ENCODE data around the gene LRRC74B. TPM values are rescaled to one million over a fixed set of nuclear protein-coding genes. Genes with fewer than 3 reads are reported as not detected.
"Not testable (repeated sequence)": the region's sequence is repeated elsewhere in the genome, so short reads cannot be mapped to it uniquely, and the experiment has no call there.

Gene LRRC74B
- total and polyA plus RNA-seq, 2 experiments from 2014 or later: not detected

DNA sequence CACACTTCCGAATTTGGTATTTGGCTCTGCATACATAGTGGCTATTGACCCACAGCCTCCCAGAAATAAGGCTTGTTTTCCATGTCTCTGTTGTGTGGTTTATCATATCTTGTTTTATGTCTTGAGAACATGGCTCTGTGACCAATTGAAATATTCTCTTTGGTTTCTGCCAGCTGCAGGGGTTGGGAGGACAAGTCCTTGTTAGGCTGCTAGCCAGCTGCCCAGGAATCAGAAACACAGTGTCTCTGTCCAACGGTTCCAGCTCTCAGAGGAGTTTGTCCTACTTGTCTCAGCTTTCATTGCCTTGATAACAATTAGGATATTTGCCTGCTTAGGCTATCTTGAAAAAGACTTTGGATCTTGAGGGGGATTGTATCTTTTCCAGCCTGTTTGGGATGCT lies 7.3 kb upstream of the LRRC74B start (continued):
- TF ChIP-seq, protein P1, sequence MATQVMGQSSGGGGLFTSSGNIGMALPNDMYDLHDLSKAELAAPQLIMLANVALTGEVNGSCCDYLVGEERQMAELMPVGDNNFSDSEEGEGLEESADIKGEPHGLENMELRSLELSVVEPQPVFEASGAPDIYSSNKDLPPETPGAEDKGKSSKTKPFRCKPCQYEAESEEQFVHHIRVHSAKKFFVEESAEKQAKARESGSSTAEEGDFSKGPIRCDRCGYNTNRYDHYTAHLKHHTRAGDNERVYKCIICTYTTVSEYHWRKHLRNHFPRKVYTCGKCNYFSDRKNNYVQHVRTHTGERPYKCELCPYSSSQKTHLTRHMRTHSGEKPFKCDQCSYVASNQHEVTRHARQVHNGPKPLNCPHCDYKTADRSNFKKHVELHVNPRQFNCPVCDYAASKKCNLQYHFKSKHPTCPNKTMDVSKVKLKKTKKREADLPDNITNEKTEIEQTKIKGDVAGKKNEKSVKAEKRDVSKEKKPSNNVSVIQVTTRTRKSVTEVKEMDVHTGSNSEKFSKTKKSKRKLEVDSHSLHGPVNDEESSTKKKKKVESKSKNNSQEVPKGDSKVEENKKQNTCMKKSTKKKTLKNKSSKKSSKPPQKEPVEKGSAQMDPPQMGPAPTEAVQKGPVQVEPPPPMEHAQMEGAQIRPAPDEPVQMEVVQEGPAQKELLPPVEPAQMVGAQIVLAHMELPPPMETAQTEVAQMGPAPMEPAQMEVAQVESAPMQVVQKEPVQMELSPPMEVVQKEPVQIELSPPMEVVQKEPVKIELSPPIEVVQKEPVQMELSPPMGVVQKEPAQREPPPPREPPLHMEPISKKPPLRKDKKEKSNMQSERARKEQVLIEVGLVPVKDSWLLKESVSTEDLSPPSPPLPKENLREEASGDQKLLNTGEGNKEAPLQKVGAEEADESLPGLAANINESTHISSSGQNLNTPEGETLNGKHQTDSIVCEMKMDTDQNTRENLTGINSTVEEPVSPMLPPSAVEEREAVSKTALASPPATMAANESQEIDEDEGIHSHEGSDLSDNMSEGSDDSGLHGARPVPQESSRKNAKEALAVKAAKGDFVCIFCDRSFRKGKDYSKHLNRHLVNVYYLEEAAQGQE (IDR thresholded peaks at IDR 0.05; ENCODE audit: unreplicated experiment): no peak
- TF ChIP-seq NANOG (IDR thresholded peaks at IDR 0.05; ENCODE audit: borderline replicate concordance): no peak
- TF ChIP-seq, protein P2, sequence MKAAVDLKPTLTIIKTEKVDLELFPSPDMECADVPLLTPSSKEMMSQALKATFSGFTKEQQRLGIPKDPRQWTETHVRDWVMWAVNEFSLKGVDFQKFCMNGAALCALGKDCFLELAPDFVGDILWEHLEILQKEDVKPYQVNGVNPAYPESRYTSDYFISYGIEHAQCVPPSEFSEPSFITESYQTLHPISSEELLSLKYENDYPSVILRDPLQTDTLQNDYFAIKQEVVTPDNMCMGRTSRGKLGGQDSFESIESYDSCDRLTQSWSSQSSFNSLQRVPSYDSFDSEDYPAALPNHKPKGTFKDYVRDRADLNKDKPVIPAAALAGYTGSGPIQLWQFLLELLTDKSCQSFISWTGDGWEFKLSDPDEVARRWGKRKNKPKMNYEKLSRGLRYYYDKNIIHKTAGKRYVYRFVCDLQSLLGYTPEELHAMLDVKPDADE (IDR thresholded peaks at IDR 0.05): no peak

DNA sequence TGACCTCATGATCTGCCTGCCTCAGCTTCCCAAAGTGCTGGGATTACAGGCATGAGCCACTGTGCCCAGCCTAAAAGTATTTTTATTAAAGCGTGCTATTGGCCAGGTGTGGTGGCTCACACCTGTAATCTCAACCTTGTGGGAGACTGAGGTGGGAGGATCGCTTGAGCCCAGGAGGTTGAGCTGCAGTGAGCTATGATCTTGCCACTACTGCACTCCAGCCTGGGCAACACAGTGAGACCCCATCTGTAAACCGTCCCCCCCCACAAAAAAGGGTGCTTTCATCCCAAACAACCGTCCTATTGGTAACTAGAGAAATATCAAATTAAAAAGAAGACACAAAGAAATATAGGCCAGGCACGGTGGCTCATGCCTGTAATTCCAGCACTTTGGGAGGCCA lies 6.6 kb upstream of the LRRC74B start:
- not testable (repeated sequence) for H3K27ac ChIP-seq (ENCODE audit: low read depth); ATAC-seq; H3K4me2 ChIP-seq; H3K4me1 Mint-ChIP-seq; H2AFZ ChIP-seq; H3K79me2 ChIP-seq (replicated peaks; ENCODE audit: insufficient read depth); H3K27me3 Mint-ChIP-seq (ENCODE audit: insufficient read depth, low read depth, poor library complexity); H3K4me3 Mint-ChIP-seq; H3K36me3 ChIP-seq (ENCODE audit: insufficient read depth); H3K9me3 Mint-ChIP-seq; H4K20me1 ChIP-seq (replicated peaks; ENCODE audit: insufficient read depth); H3K4me1 ChIP-seq (ENCODE audit: insufficient read depth); H3K36me3 Mint-ChIP-seq (ENCODE audit: low read depth); H3K27ac Mint-ChIP-seq; DNase-seq (ENCODE audit: low spot score); H3F3A ChIP-seq (replicated peaks; ENCODE audit: low read depth); H3K4me3 ChIP-seq; H3K9me2 ChIP-seq (ENCODE audit: insufficient read depth); H3K27me3 ChIP-seq (ENCODE audit: insufficient read depth)

DNA sequence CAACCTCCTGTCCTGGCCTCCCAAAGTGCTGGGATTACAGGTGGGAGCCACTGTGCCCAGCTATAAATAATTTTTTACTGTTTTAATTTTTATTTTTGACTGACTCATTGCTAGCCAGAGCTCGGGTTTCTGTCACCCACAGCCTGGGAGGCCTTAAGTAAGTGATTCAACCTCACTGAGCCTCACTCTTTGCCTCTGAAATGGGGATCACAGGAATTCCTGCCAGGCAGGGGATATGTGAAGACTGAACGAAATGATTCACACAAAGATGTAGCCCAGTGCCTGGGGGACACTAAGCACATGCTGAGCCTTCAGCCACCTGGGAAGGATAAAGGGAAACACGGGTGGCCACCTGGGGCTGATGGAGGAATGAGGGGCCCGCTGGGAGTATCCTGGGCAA lies 3.8 kb upstream of the LRRC74B start:
- H3K27me3 ChIP-seq (ENCODE audit: insufficient read depth): no peaks in the 10 kb centered on the region
- no peak overlapping the region for H3K4me2 ChIP-seq
- no peak overlapping the region for H3K4me3 ChIP-seq
- H3K36me3 Mint-ChIP-seq (ENCODE audit: low read depth): no peaks in the 10 kb centered on the region
- no peak overlapping the region for H3K27ac ChIP-seq (ENCODE audit: low read depth)
- no peak for ATAC-seq
- peaks cover 15% of the 10 kb centered on the region for H3K4me1 Mint-ChIP-seq
- no peak for DNase-seq (ENCODE audit: low spot score)
- H3K9me2 ChIP-seq (ENCODE audit: insufficient read depth): no peaks in the 10 kb centered on the region
- no peaks in the 10 kb centered on the region for H4K20me1 ChIP-seq (replicated peaks; ENCODE audit: insufficient read depth)
- H3K36me3 ChIP-seq (ENCODE audit: insufficient read depth): no peaks in the 10 kb centered on the region
- H3K4me1 ChIP-seq (ENCODE audit: insufficient read depth): no peaks in the 10 kb centered on the region
- no peak for TF ChIP-seq EZH2phosphoT487 (IDR thresholded peaks at IDR 0.05; ENCODE audit: unreplicated experiment)
- no peaks in the 10 kb centered on the region for H3K9me3 Mint-ChIP-seq
- H3K4me3 Mint-ChIP-seq: no peak overlapping the region
- no peak overlapping the region for H3K27ac Mint-ChIP-seq
- no peaks in the 10 kb centered on the region for H3K79me2 ChIP-seq (replicated peaks; ENCODE audit: insufficient read depth)
- H3F3A ChIP-seq (replicated peaks; ENCODE audit: low read depth): 0 out of 2 replicates have a peak, but pooled peaks cover 4% of the 10 kb centered on the region
- H2AFZ ChIP-seq: no peak overlapping the region
- peaks cover 11% of the 10 kb centered on the region for H3K27me3 Mint-ChIP-seq (ENCODE audit: insufficient read depth, low read depth, poor library complexity)
